Activated naive CD4-positive, alpha-beta T cell treated with Interleukin-2 at 50 U/mL for 16 hours (primary cell): ENCODE data around the gene KDM4C.
"Not testable (repeated sequence)": the region's sequence is repeated elsewhere in the genome, so short reads cannot be mapped to it uniquely, and the experiment has no call there.

Experiments
- DNase-seq: peaks from one replicate; pipeline ENCODE4 v3.0.0-alpha.2; 2020

KDM4C gene

GRCh38 chr9:6987381-6987780 is 229.6 kb downstream of the KDM4C start:
- DNase-seq: no peak

- no peak for DNase-seq
Measured at GRCh38 chr9:6991418-6991817, 233.6 kb downstream of the KDM4C start.

- DNase-seq: no peak
Measured at GRCh38 chr9:6996061-6996854, 238.5 kb downstream of the KDM4C start.

- no peak for DNase-seq
Measured at GRCh38 chr9:6997330-6997729, 239.6 kb downstream of the KDM4C start.

- no peak for DNase-seq
Measured at GRCh38 chr9:6999794-7000193, 242.0 kb downstream of the KDM4C start.

- no peak for DNase-seq
Measured at GRCh38 chr9:7001571-7001970, 243.8 kb downstream of the KDM4C start.

- DNase-seq: no peak
Measured at GRCh38 chr9:7003861-7004260, 246.1 kb downstream of the KDM4C start.

- DNase-seq: no peak
Measured at GRCh38 chr9:7006417-7006816, 248.6 kb downstream of the KDM4C start.

- DNase-seq: no peak
Measured at GRCh38 chr9:7008411-7008810, 250.6 kb downstream of the KDM4C start.

- no peak for DNase-seq
Measured at GRCh38 chr9:7009065-7009464, 251.3 kb downstream of the KDM4C start.

- no peak for DNase-seq
Measured at GRCh38 chr9:7011395-7012067, 253.8 kb downstream of the KDM4C start.

GRCh38 chr9:7027996-7028395 is 270.2 kb downstream of the KDM4C start:
- DNase-seq: no peak

GRCh38 chr9:7028591-7028990 is 270.8 kb downstream of the KDM4C start:
- no peak for DNase-seq

GRCh38 chr9:7030943-7031342 is 273.2 kb downstream of the KDM4C start:
- DNase-seq: not testable (repeated sequence)

GRCh38 chr9:7033076-7034045 is 275.6 kb downstream of the KDM4C start:
- DNase-seq: no peak

- no peak for DNase-seq
Measured at GRCh38 chr9:7037176-7037575, 279.4 kb downstream of the KDM4C start.

GRCh38 chr9:7042124-7042523 is 284.4 kb downstream of the KDM4C start:
- no peak for DNase-seq

GRCh38 chr9:7045361-7045760 is 287.6 kb downstream of the KDM4C start:
- DNase-seq: no peak

- no peak for DNase-seq
Measured at GRCh38 chr9:7051711-7052110, 293.9 kb downstream of the KDM4C start.

- DNase-seq: no peak
Measured at GRCh38 chr9:7053903-7054302, 296.1 kb downstream of the KDM4C start.

- DNase-seq: no peak
Measured at GRCh38 chr9:7055171-7055903, 297.6 kb downstream of the KDM4C start.

- DNase-seq: no peak
Measured at GRCh38 chr9:7056254-7056653, 298.5 kb downstream of the KDM4C start.

- no peak for DNase-seq
Measured at GRCh38 chr9:7058473-7058872, 300.7 kb downstream of the KDM4C start.
